ENCODE results near the gene C5orf24. TPM values are rescaled to one million over a fixed set of nuclear protein-coding genes. Genes with fewer than 3 reads are reported as not detected.
"Not testable (repeated sequence)": the region's sequence is repeated elsewhere in the genome, so short reads cannot be mapped to it uniquely, and the experiment has no call there.

C5orf24 gene
- total and polyA plus RNA-seq, 9 donors, result 39.1 to 75.4 (median 66.6) TPM

GRCh38 chr5:134849434-134849933 is 3.7 kb downstream of the C5orf24 start:
- not testable (repeated sequence) for DNase-seq; H3K27me3 ChIP-seq (ENCODE audit: control insufficient read depth, insufficient read depth, low read length); H3K4me3 ChIP-seq (ENCODE audit: low read length); H3K9me3 ChIP-seq (replicated peaks; ENCODE audit: control insufficient read depth, low read depth, low read length); H3K27ac ChIP-seq (ENCODE audit: low read length)
- Histone ChIP-seq H3K4me1 (ENCODE audit: control insufficient read depth, insufficient read depth, low read length) (peaks cover 15% of the 10 kb centered on the region), H3K36me3 (ENCODE audit: control insufficient read depth, insufficient read depth, low read length) (peaks cover 11% of the 10 kb centered on the region)
- WGBS (ENCODE audit: insufficient coverage), result no CpG with 5 or more reads among the region's 7 CpGs

GRCh38 chr5:134851307-134851923 is 5.6 kb downstream of the C5orf24 start:
- Histone ChIP-seq H3K27ac (ENCODE audit: low read length) (no peak overlapping the region), H3K27me3 (ENCODE audit: control insufficient read depth, insufficient read depth, low read length) (no peaks in the 10 kb centered on the region), H3K9me3 (replicated peaks; ENCODE audit: control insufficient read depth, low read depth, low read length) (no peaks in the 10 kb centered on the region), H3K4me1 (ENCODE audit: control insufficient read depth, insufficient read depth, low read length) (peaks cover 11% of the 10 kb centered on the region), H3K36me3 (ENCODE audit: control insufficient read depth, insufficient read depth, low read length) (peaks cover 21% of the 10 kb centered on the region), H3K4me3 (ENCODE audit: low read length) (no peak overlapping the region)
- peak; percentile 30 for DNase-seq
- WGBS (ENCODE audit: insufficient coverage), result no CpG with 5 or more reads among the region's 1 CpG

- DNase-seq; H3K4me3 ChIP-seq (ENCODE audit: low read length); H3K27me3 ChIP-seq (ENCODE audit: control insufficient read depth, insufficient read depth, low read length); H3K9me3 ChIP-seq (replicated peaks; ENCODE audit: control insufficient read depth, low read depth, low read length); H3K27ac ChIP-seq (ENCODE audit: low read length); H3K4me1 ChIP-seq (ENCODE audit: control insufficient read depth, insufficient read depth, low read length): not testable (repeated sequence)
- H3K36me3 ChIP-seq (ENCODE audit: control insufficient read depth, insufficient read depth, low read length), result peaks cover 29% of the 10 kb centered on the region
- no CpG with 5 or more reads among the region's 7 CpGs for WGBS (ENCODE audit: insufficient coverage)
Observed at GRCh38 chr5:134856465-134856864, 10.7 kb downstream of the C5orf24 start.

- DNase-seq, result no peak
- no peaks in the 10 kb centered on the region for H3K9me3 ChIP-seq (replicated peaks; ENCODE audit: control insufficient read depth, low read depth, low read length)
- H3K4me1 ChIP-seq (ENCODE audit: control insufficient read depth, insufficient read depth, low read length), result no peaks in the 10 kb centered on the region
- H3K36me3 ChIP-seq (ENCODE audit: control insufficient read depth, insufficient read depth, low read length), result peaks cover 29% of the 10 kb centered on the region
- H3K4me3 ChIP-seq (ENCODE audit: low read length), result no peak overlapping the region
- no peaks in the 10 kb centered on the region for H3K27me3 ChIP-seq (ENCODE audit: control insufficient read depth, insufficient read depth, low read length)
- H3K27ac ChIP-seq (ENCODE audit: low read length), result no peak overlapping the region
- no CpG with 5 or more reads among the region's 3 CpGs for WGBS (ENCODE audit: insufficient coverage)
Observed at GRCh38 chr5:134857401-134857800, 11.6 kb downstream of the C5orf24 start.

- H3K27me3 ChIP-seq (ENCODE audit: control insufficient read depth, insufficient read depth, low read length), result no peaks in the 10 kb centered on the region
- no peak overlapping the region for H3K4me3 ChIP-seq (ENCODE audit: low read length)
- H3K36me3 ChIP-seq (ENCODE audit: control insufficient read depth, insufficient read depth, low read length), result peaks cover 10% of the 10 kb centered on the region
- no CpG with 5 or more reads among the region's 2 CpGs for WGBS (ENCODE audit: insufficient coverage)
- no peaks in the 10 kb centered on the region for H3K9me3 ChIP-seq (replicated peaks; ENCODE audit: control insufficient read depth, low read depth, low read length)
- no peaks in the 10 kb centered on the region for H3K4me1 ChIP-seq (ENCODE audit: control insufficient read depth, insufficient read depth, low read length)
- no peak for DNase-seq
- no peak overlapping the region for H3K27ac ChIP-seq (ENCODE audit: low read length)
Observed at GRCh38 chr5:134864707-134865106, 18.9 kb downstream of the C5orf24 start.

- DNase-seq, result no peak
- peaks cover 13% of the 10 kb centered on the region for H3K4me1 ChIP-seq (ENCODE audit: control insufficient read depth, insufficient read depth, low read length)
- peak overlapping the region; percentile 98 for H3K27ac ChIP-seq (ENCODE audit: low read length)
- WGBS (ENCODE audit: insufficient coverage), result 93% methylated on average over 3 of the region's 6 CpGs
- H3K9me3 ChIP-seq (replicated peaks; ENCODE audit: control insufficient read depth, low read depth, low read length), result no peaks in the 10 kb centered on the region
- peaks cover 7% of the 10 kb centered on the region for H3K36me3 ChIP-seq (ENCODE audit: control insufficient read depth, insufficient read depth, low read length)
- H3K27me3 ChIP-seq (ENCODE audit: control insufficient read depth, insufficient read depth, low read length), result no peaks in the 10 kb centered on the region
- no peak overlapping the region for H3K4me3 ChIP-seq (ENCODE audit: low read length)
Observed at GRCh38 chr5:134873494-134873893, 27.7 kb downstream of the C5orf24 start.

GRCh38 chr5:134873987-134874830 is 28.4 kb downstream of the C5orf24 start, which contains the start of gene TXNDC15:
Gene TXNDC15 (plus strand): TSS chr5:134874371. CDS start chr5:134874428, 57 bp downstream.
- DNase-seq, result peak; percentile 95
- peak within 1 kb of the TSS; percentile 93 for H3K4me3 ChIP-seq (ENCODE audit: low read length)
- no peaks in the 10 kb centered on the region for H3K27me3 ChIP-seq (ENCODE audit: control insufficient read depth, insufficient read depth, low read length)
- peak within 1 kb of the TSS; percentile 98 for H3K27ac ChIP-seq (ENCODE audit: low read length)
- H3K4me1 ChIP-seq (ENCODE audit: control insufficient read depth, insufficient read depth, low read length), result peaks cover 13% of the 10 kb centered on the region
- 3% methylated on average over 69 of the region's 79 CpGs for WGBS (ENCODE audit: insufficient coverage)
- peaks cover 7% of the 10 kb centered on the region for H3K36me3 ChIP-seq (ENCODE audit: control insufficient read depth, insufficient read depth, low read length)
- H3K9me3 ChIP-seq (replicated peaks; ENCODE audit: control insufficient read depth, low read depth, low read length), result no peaks in the 10 kb centered on the region

GRCh38 chr5:134874831-134875655 is 29.3 kb downstream of the C5orf24 start:
- 4% methylated on average over 10 of the region's 20 CpGs for WGBS (ENCODE audit: insufficient coverage)
- Histone ChIP-seq H3K27me3 (ENCODE audit: control insufficient read depth, insufficient read depth, low read length) (no peaks in the 10 kb centered on the region), H3K4me1 (ENCODE audit: control insufficient read depth, insufficient read depth, low read length) (peaks cover 13% of the 10 kb centered on the region), H3K4me3 (ENCODE audit: low read length) (peak overlapping the region; percentile 93), H3K27ac (ENCODE audit: low read length) (peak overlapping the region; percentile 98), H3K9me3 (replicated peaks; ENCODE audit: control insufficient read depth, low read depth, low read length) (no peaks in the 10 kb centered on the region), H3K36me3 (ENCODE audit: control insufficient read depth, insufficient read depth, low read length) (peaks cover 7% of the 10 kb centered on the region)
- peak; percentile 98 for DNase-seq

GRCh38 chr5:134877159-134877558 is 31.4 kb downstream of the C5orf24 start:
- Histone ChIP-seq H3K4me3 (ENCODE audit: low read length) (no peak overlapping the region), H3K9me3 (replicated peaks; ENCODE audit: control insufficient read depth, low read depth, low read length) (no peaks in the 10 kb centered on the region), H3K4me1 (ENCODE audit: control insufficient read depth, insufficient read depth, low read length) (peaks cover 13% of the 10 kb centered on the region), H3K27me3 (ENCODE audit: control insufficient read depth, insufficient read depth, low read length) (no peaks in the 10 kb centered on the region), H3K27ac (ENCODE audit: low read length) (no peak overlapping the region), H3K36me3 (ENCODE audit: control insufficient read depth, insufficient read depth, low read length) (peaks cover 7% of the 10 kb centered on the region)
- no peak for DNase-seq

GRCh38 chr5:134878403-134878802 is 32.6 kb downstream of the C5orf24 start:
- DNase-seq, result no peak
- no peaks in the 10 kb centered on the region for H3K27me3 ChIP-seq (ENCODE audit: control insufficient read depth, insufficient read depth, low read length)
- H3K4me1 ChIP-seq (ENCODE audit: control insufficient read depth, insufficient read depth, low read length), result peaks cover 13% of the 10 kb centered on the region
- peaks cover 7% of the 10 kb centered on the region for H3K36me3 ChIP-seq (ENCODE audit: control insufficient read depth, insufficient read depth, low read length)
- H3K27ac ChIP-seq (ENCODE audit: low read length), result no peak overlapping the region
- no peaks in the 10 kb centered on the region for H3K9me3 ChIP-seq (replicated peaks; ENCODE audit: control insufficient read depth, low read depth, low read length)
- 90% methylated on average over 3 of the region's 3 CpGs for WGBS (ENCODE audit: insufficient coverage)
- H3K4me3 ChIP-seq (ENCODE audit: low read length), result no peak overlapping the region
